HFFc6 (cell line): Measurements from ENCODE around the gene B3GAT3. TPM values are rescaled to one million over a fixed set of nuclear protein-coding genes. Genes with fewer than 3 reads are reported as not detected.

Source experiments
- DNase-seq: peaks from one replicate; pipeline ENCODE4 v3.0.0-alpha.2; 2018
- H3K27ac Mint-ChIP-seq: 2 replicates; pipeline ENCODE4 v1.8.0; 2020; ENCODE audit warnings: mild to moderate bottlenecking, mixed read lengths
- H3K27me3 Mint-ChIP-seq: 2 replicates; pipeline ENCODE4 v1.8.0; 2021; ENCODE audit warnings: mild to moderate bottlenecking, moderate library complexity, mixed read lengths; ENCODE audit not compliant: insufficient read depth
- H3K36me3 Mint-ChIP-seq: 2 replicates; pipeline ENCODE4 v1.8.0; 2021; ENCODE audit warnings: low read depth, mixed read lengths
- H3K4me1 Mint-ChIP-seq: 2 replicates; pipeline ENCODE4 v1.8.0; 2020; ENCODE audit warnings: low read depth, mixed read lengths
- H3K4me3 Mint-ChIP-seq: 2 replicates; pipeline ENCODE4 v1.8.0; 2020; ENCODE audit warnings: mild to moderate bottlenecking, moderate library complexity, mixed read lengths
- H3K9me3 Mint-ChIP-seq: 2 replicates; pipeline ENCODE4 v1.8.0; 2020; ENCODE audit warnings: mild to moderate bottlenecking, mixed read lengths
- CTCF ChIP-seq: fragments of 200-600 bp; sonication (generic); IDR thresholded peaks from 2 replicates; pipeline ENCODE4 v1.5.0; 2021; ENCODE audit warnings: antibody characterized with exemption, mild to moderate bottlenecking
- total RNA-seq, 6 experiments: library from RNA; stranded (reverse); fragmentation: NEBNext Ultra II Directional; extraction: Animal tissue kit (Norgen Biotek cat#: 25700); gene quantifications; 2 replicates in 1 of 6; 3 replicates in 5 of 6; pipeline ENCODE4 v1.2.3, GENCODE V29; 2021

B3GAT3 gene
- total RNA-seq, 6 experiments from 2014 or later: 57.9 to 93.2 (median 63.0) TPM

DNA sequence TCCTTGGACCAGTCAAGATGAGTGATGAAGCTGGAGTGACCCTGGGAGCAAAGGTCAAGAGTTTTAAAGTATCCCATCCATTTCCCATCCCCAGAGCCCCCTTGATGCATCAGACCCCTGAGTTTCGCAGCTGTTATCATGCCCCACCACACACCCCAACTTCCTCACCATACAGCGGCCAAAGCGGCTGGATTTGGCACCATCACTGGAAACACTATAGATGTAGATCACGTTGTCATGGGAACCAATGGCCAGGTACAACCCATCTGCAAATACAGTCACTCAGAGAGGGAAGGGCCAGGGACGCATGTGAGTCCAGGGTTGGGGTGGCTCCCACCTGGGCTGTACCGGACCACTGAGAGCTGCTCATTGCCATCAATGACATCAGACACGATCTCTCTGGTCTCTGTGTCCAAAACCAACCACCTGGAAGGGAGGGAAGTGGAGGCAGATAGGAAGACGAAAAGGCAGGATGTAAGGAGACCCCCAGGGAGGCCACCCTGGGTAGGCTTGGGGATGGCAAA is 17.9 kb downstream of the B3GAT3 start:
- Mint-ChIP-seq H3K27ac (peak overlapping the region; percentile 25; the same call in 1 of the 2 replicates), H3K9me3 (no peaks in the 10 kb centered on the region), H3K36me3 (peaks cover 41% of the 10 kb centered on the region), H3K27me3 (peaks cover 6% of the 10 kb centered on the region), H3K4me3 (peak overlapping the region; percentile 61; the same call in 1 of the 2 replicates), H3K4me1 (peaks cover 29% of the 10 kb centered on the region)
- TF ChIP-seq CTCF: no peak
- no peak for DNase-seq

DNA sequence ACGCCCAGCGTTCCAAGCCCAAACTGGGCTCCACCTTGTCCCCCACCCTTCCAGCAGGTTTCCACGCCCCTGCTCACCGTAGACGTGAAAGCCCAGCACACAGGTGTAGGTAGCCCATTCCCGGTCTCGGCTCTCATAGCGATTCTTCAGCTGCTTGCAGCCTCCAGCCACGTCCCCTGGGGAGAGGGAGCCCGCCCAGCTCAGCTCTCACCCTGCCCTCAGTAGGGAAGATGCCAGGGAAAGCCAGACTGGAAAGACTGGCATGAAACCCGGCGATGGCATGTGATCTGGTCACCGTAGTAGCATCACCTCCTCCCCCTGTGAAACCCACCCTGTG is 18.7 kb downstream of the B3GAT3 start:
- Mint-ChIP-seq H3K9me3 (no peaks in the 10 kb centered on the region), H3K27ac (peak overlapping the region; percentile 25; the same call in 1 of the 2 replicates), H3K36me3 (peaks cover 47% of the 10 kb centered on the region), H3K4me3 (peak overlapping the region; percentile 61), H3K27me3 (peaks cover 11% of the 10 kb centered on the region), H3K4me1 (peaks cover 36% of the 10 kb centered on the region)
- DNase-seq: no peak
- no peak for TF ChIP-seq CTCF

GRCh38 chr11:62602141-62603071 is 19.4 kb downstream of the B3GAT3 start:
- peak overlapping the region; percentile 96 for H3K4me3 Mint-ChIP-seq
- DNase-seq: peak; percentile 26
- peak overlapping the region; percentile 89 for H3K27ac Mint-ChIP-seq
- H3K9me3 Mint-ChIP-seq: no peaks in the 10 kb centered on the region
- H3K36me3 Mint-ChIP-seq: peaks cover 50% of the 10 kb centered on the region
- peaks cover 40% of the 10 kb centered on the region for H3K4me1 Mint-ChIP-seq
- peak; percentile 3; the same call in 1 of the 2 replicates for TF ChIP-seq CTCF
- peaks cover 13% of the 10 kb centered on the region for H3K27me3 Mint-ChIP-seq

DNA sequence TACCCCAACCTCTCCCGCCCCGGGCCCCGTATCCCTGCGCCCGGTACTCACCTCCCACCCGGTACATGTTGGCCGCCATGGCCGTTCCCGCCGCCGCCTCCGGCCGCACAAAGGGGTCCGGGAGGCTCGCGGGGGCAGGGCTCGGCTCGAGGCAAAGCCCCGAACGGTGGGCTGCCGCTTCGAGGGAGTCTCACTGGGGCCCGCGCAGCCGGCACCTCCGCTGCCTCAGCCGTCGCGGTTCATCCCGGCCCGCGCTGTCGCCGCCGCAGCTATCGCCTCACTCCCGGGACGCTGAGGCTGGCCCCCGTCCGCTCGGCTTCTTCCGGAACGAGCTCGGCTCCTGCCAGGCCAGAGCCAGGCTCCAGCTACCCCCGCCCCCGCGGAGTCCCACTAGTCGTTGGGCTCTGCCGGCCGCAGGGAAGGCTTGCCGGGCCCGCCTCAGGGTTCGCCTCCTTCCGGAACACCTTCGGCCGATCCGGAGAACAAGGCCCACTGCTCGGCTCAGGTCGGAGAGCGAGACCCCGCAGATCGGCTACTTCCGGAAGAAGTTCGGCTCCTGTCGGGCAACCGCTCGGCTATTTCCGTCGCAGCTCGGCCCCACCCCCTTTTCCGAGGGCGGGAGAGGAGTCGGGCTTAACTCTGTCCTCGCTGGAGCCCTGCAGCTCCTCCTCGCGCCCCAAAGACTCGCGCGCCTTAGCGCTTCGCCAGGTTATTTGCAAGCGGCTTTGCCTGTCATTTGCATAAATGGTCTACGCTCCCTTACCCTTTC is 20.2 kb downstream of the B3GAT3 start, which contains the start of gene MTA2:
MTA2 (minus strand) TSS at position 494 of the 769 bp plus-strand sequence; CDS start at position 79, 415 bp downstream.
- H3K4me3 Mint-ChIP-seq: peak within 1 kb of the TSS; percentile 96
- no peak for TF ChIP-seq CTCF
- no peaks in the 10 kb centered on the region for H3K9me3 Mint-ChIP-seq
- H3K36me3 Mint-ChIP-seq: peaks cover 49% of the 10 kb centered on the region
- peak within 1 kb of the TSS; percentile 89 for H3K27ac Mint-ChIP-seq
- H3K27me3 Mint-ChIP-seq: peaks cover 15% of the 10 kb centered on the region
- DNase-seq: peak; percentile 97
- peaks cover 40% of the 10 kb centered on the region for H3K4me1 Mint-ChIP-seq

DNA sequence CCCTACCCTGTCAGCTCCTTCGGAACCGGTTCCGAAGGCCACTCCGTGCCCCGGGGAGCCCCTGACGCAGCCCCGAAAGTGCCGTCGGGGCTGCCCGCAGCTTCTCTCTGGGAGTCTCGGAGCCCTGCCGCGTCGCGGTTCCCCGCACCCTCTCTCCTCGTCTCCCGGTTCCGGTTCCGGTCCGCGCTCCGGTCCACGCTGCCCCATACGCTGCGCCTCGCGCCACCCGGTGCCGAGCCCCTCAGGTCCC is 20.7 kb downstream of the B3GAT3 start:
- peaks cover 49% of the 10 kb centered on the region for H3K36me3 Mint-ChIP-seq
- no peak for DNase-seq
- H3K4me1 Mint-ChIP-seq: peaks cover 40% of the 10 kb centered on the region
- H3K27me3 Mint-ChIP-seq: peaks cover 15% of the 10 kb centered on the region
- H3K4me3 Mint-ChIP-seq: peak overlapping the region; percentile 96
- H3K9me3 Mint-ChIP-seq: no peaks in the 10 kb centered on the region
- no peak for TF ChIP-seq CTCF
- peak overlapping the region; percentile 89 for H3K27ac Mint-ChIP-seq
